GM03348 (cell line): ENCODE results near the gene FLT3LG.
"Not testable (repeated sequence)": the region's sequence is repeated elsewhere in the genome, so short reads cannot be mapped to it uniquely, and the experiment has no call there.

ENCODE experiments used
- DNase-seq: peaks from one replicate; pipeline ENCODE4 v3.0.0; 2012; ENCODE audit warnings: low spot score

FLT3LG gene

GRCh38 chr19:49441210-49441959 is 32.6 kb upstream of the FLT3LG start, which contains the start of gene SLC17A7:
SLC17A7 (minus strand) TSS chr19:49441527; CDS start chr19:49441379, 148 bp downstream.
- peak; percentile 66 for DNase-seq

- DNase-seq, result no peak
Measured at GRCh38 chr19:49441960-49442350, 32.1 kb upstream of the FLT3LG start.

GRCh38 chr19:49442354-49442753 is 31.7 kb upstream of the FLT3LG start:
- DNase-seq, result no peak

GRCh38 chr19:49442771-49443365 is 31.1 kb upstream of the FLT3LG start:
- peak; percentile 93 for DNase-seq

- DNase-seq, result peak; percentile 95
Measured at GRCh38 chr19:49443366-49444099, 30.5 kb upstream of the FLT3LG start.

- DNase-seq, result not testable (repeated sequence)
Measured at GRCh38 chr19:49444100-49444700, 29.8 kb upstream of the FLT3LG start.

GRCh38 chr19:49445997-49446396 is 28.0 kb upstream of the FLT3LG start:
- no peak for DNase-seq

- no peak for DNase-seq
Measured at GRCh38 chr19:49447485-49448431, 26.3 kb upstream of the FLT3LG start.

GRCh38 chr19:49448432-49448786 is 25.6 kb upstream of the FLT3LG start:
- no peak for DNase-seq

GRCh38 chr19:49450405-49450804 is 23.6 kb upstream of the FLT3LG start:
- no peak for DNase-seq

- peak; percentile 93 for DNase-seq
Measured at GRCh38 chr19:49451430-49452181, 22.4 kb upstream of the FLT3LG start, which contains the start of gene PIH1D1. PIH1D1 (minus strand) TSS chr19:49451814; CDS start chr19:49451574, 240 bp downstream.

- peak; percentile 99 for DNase-seq
Measured at GRCh38 chr19:49453013-49453756, 20.8 kb upstream of the FLT3LG start, which contains the start of gene ALDH16A1. ALDH16A1 (plus strand) TSS chr19:49453225; CDS start chr19:49453332, 107 bp downstream.

GRCh38 chr19:49453757-49454240 is 20.2 kb upstream of the FLT3LG start:
- DNase-seq, result no peak

GRCh38 chr19:49455773-49456172 is 18.2 kb upstream of the FLT3LG start:
- no peak for DNase-seq

GRCh38 chr19:49456326-49456725 is 17.7 kb upstream of the FLT3LG start:
- DNase-seq, result no peak

GRCh38 chr19:49458567-49458903 is 15.5 kb upstream of the FLT3LG start:
- DNase-seq, result no peak

- DNase-seq, result no peak
Measured at GRCh38 chr19:49459388-49459787, 14.6 kb upstream of the FLT3LG start.

- DNase-seq, result not testable (repeated sequence)
Measured at GRCh38 chr19:49461130-49461529, 12.9 kb upstream of the FLT3LG start.

GRCh38 chr19:49461656-49462055 is 12.4 kb upstream of the FLT3LG start:
- no peak for DNase-seq

GRCh38 chr19:49462492-49462891 is 11.5 kb upstream of the FLT3LG start:
- no peak for DNase-seq
